IMR-90 (cell line): ENCODE data around the gene RAPGEFL1. TPM values are rescaled to one million over a fixed set of nuclear protein-coding genes. Genes with fewer than 3 reads are reported as not detected.

Source experiments
- ATAC-seq: fragments of 200-7000 bp; cut with Tn5 transposase; 2 replicates; pipeline ENCODE4 v1.9.1; 2020; ENCODE audit warnings: low read depth, mild to moderate bottlenecking, moderate library complexity
- BruUV-seq: library from RNA; stranded (reverse); fragments of 400-500 nt; replicated peaks from 2 replicates; lab custom pipeline; 2021; lab: Mats Ljungman, UMichigan
- CTCF ChIA-PET: fragments of 300-600 bp; formaldehyde crosslinking; extraction: SDS; loops from one replicate; lab custom pipeline; 2021; ENCODE audit warnings: antibody characterized with exemption; lab: Yijun Ruan, JAX
- POLR2A ChIA-PET: fragments of 300-600 bp; sonication (Branson Sonifier 250); formaldehyde crosslinking; loops from one replicate; lab custom pipeline; 2022; ENCODE audit warnings: antibody characterized with exemption; ENCODE audit not compliant: unreplicated experiment; lab: Charles Lee
- DNase-seq: peaks from one replicate; pipeline ENCODE4 v3.0.0; 2013
- H2AFZ ChIP-seq: replicated peaks from 2 replicates; pipeline ENCODE3; 2013; ENCODE audit warnings: low read length, mild to moderate bottlenecking; ENCODE audit not compliant: poor library complexity
- H2AK5ac ChIP-seq: 2 replicates; pipeline ENCODE4 v1.6.1; 2013; ENCODE audit warnings: low read depth, low read length, inconsistent platforms
- H2AK9ac ChIP-seq: replicated peaks from 2 replicates; pipeline ENCODE3; 2013; ENCODE audit warnings: mild to moderate bottlenecking, low read depth, low read length, moderate library complexity; ENCODE audit not compliant: poor library complexity
- H2BK120ac ChIP-seq: 2 replicates; pipeline ENCODE4 v1.6.1; 2013; ENCODE audit warnings: low read depth, low read length, inconsistent platforms
- H2BK15ac ChIP-seq: 3 replicates; pipeline ENCODE4 v1.6.1; 2013; ENCODE audit warnings: low read depth, low read length, inconsistent platforms
- H2BK20ac ChIP-seq: 2 replicates; pipeline ENCODE4 v1.6.1; 2013; ENCODE audit warnings: low read depth, mild to moderate bottlenecking, inconsistent platforms, low read length, moderate library complexity
- H2BK5ac ChIP-seq: 2 replicates; pipeline ENCODE4 v1.6.1; 2013; ENCODE audit warnings: mild to moderate bottlenecking, low read depth, low read length, inconsistent platforms; ENCODE audit not compliant: poor library complexity, severe bottlenecking
- H3K14ac ChIP-seq: replicated peaks from 2 replicates; pipeline ENCODE4 v1.6.1; 2013; ENCODE audit warnings: low read depth, low read length, inconsistent platforms
- H3K18ac ChIP-seq: 2 replicates; pipeline ENCODE4 v1.6.1; 2013; ENCODE audit warnings: low read depth, low read length, control low read depth
- H3K23ac ChIP-seq: 2 replicates; pipeline ENCODE4 v1.6.1; 2013; ENCODE audit warnings: low read depth, low read length, inconsistent platforms
- H3K27ac ChIP-seq: 2 replicates; pipeline ENCODE4 v1.5.1; 2013; ENCODE audit warnings: mild to moderate bottlenecking, control low read depth, low read length; ENCODE audit not compliant: insufficient read depth
- H3K27me3 ChIP-seq: 2 replicates; pipeline ENCODE4 v1.6.1; 2013; ENCODE audit warnings: low read length; ENCODE audit not compliant: control insufficient read depth, insufficient read depth
- H3K36me3 ChIP-seq: 2 replicates; pipeline ENCODE4 v1.6.1; 2013; ENCODE audit warnings: low read length, mixed read lengths; ENCODE audit not compliant: control insufficient read depth, insufficient read depth
- H3K4ac ChIP-seq: 2 replicates; pipeline ENCODE4 v1.6.1; 2013; ENCODE audit warnings: low read depth, low read length, inconsistent platforms
- H3K4me1 ChIP-seq: 2 replicates; pipeline ENCODE4 v1.6.1; 2013; ENCODE audit warnings: low read length, mixed read lengths; ENCODE audit not compliant: control insufficient read depth, insufficient read depth
- H3K4me2 ChIP-seq: 2 replicates; pipeline ENCODE4 v1.6.1; 2013; ENCODE audit warnings: low read depth, mild to moderate bottlenecking, control low read depth, low read length, moderate library complexity
- H3K4me3 ChIP-seq: 2 replicates; pipeline ENCODE4 v1.5.1; 2013; ENCODE audit warnings: low read depth, mild to moderate bottlenecking, control low read depth, low read length, moderate library complexity; ENCODE audit not compliant: insufficient read depth
- H3K56ac ChIP-seq: 2 replicates; pipeline ENCODE4 v1.6.1; 2013; ENCODE audit warnings: low read length, inconsistent platforms; ENCODE audit not compliant: insufficient read depth; ENCODE audit errors: extremely low read depth
- H3K79me1 ChIP-seq, 2 experiments: 2 replicates each; pipeline ENCODE4 v1.6.1; 2013; ENCODE audit warnings: low read length in 2 of 2, inconsistent platforms in 1 of 2, low read depth in 1 of 2
- H3K9ac ChIP-seq: 2 replicates; pipeline ENCODE4 v1.6.1; 2013; ENCODE audit warnings: low read depth, low read length, control low read depth
- H3K9me1 ChIP-seq: 2 replicates; pipeline ENCODE4 v1.6.1; 2013; ENCODE audit warnings: low read length, inconsistent platforms; ENCODE audit not compliant: insufficient read depth
- H3K9me3 ChIP-seq: 2 replicates; pipeline ENCODE4 v1.6.1; 2013; ENCODE audit warnings: low read length; ENCODE audit not compliant: control insufficient read depth, insufficient read depth
- H4K20me1 ChIP-seq: 2 replicates; pipeline ENCODE4 v1.6.1; 2013; ENCODE audit warnings: low read length, inconsistent platforms; ENCODE audit not compliant: insufficient read depth
- H4K5ac ChIP-seq: 2 replicates; pipeline ENCODE4 v1.6.1; 2013; ENCODE audit warnings: mild to moderate bottlenecking, low read depth, low read length, control low read depth
- H4K8ac ChIP-seq, 2 experiments: 2 replicates each; pipeline ENCODE4 v1.6.1; 2013; ENCODE audit warnings: low read depth in 2 of 2, low read length in 2 of 2, control low read depth in 1 of 2, inconsistent platforms in 1 of 2
- H4K91ac ChIP-seq: 2 replicates; pipeline ENCODE4 v1.6.1; 2013; ENCODE audit warnings: low read depth, low read length, inconsistent platforms; ENCODE audit not compliant: insufficient read depth
- CEBPB ChIP-seq: IDR thresholded peaks from 2 replicates; pipeline ENCODE4 v1.6.1; 2012; ENCODE audit warnings: low read depth, low read length, improper control_type of control experiment
- CHD1 ChIP-seq: IDR thresholded peaks from 2 replicates; pipeline ENCODE4 v1.6.1; 2012; ENCODE audit warnings: low read depth, low read length, improper control_type of control experiment
- CTCF ChIP-seq: conservative IDR thresholded peaks from 2 replicates; pipeline ENCODE4 v1.5.1; 2012; ENCODE audit warnings: mild to moderate bottlenecking, low read depth, low read length, improper control_type of control experiment
- ELK1 ChIP-seq: fragments of 150-350 bp; IDR thresholded peaks from 2 replicates; pipeline ENCODE4 v1.6.1; 2016; ENCODE audit warnings: low read depth, mild to moderate bottlenecking, low read length, moderate library complexity, borderline replicate concordance
- FOS ChIP-seq: fragments of 150-350 bp; IDR thresholded peaks from 2 replicates; pipeline ENCODE4 v1.6.1; 2016; ENCODE audit warnings: low read depth, low read length
- MAZ ChIP-seq: IDR thresholded peaks from 2 replicates; pipeline ENCODE4 v1.6.1; 2012; ENCODE audit warnings: low read depth, mild to moderate bottlenecking, low read length, improper control_type of control experiment, moderate library complexity, borderline replicate concordance
- MXI1 ChIP-seq: IDR thresholded peaks from 2 replicates; pipeline ENCODE4 v1.6.1; 2012; ENCODE audit warnings: low read depth, mild to moderate bottlenecking, low read length, moderate library complexity, borderline replicate concordance
- NFE2L2 ChIP-seq: fragments of 150-350 bp; IDR thresholded peaks from 2 replicates; pipeline ENCODE4 v1.6.1; 2016; ENCODE audit warnings: low read depth, mild to moderate bottlenecking, low read length
- POLR2A ChIP-seq: IDR thresholded peaks from 2 replicates; pipeline ENCODE4 v1.6.1; 2012; ENCODE audit warnings: mild to moderate bottlenecking, low read depth, low read length
- RCOR1 ChIP-seq: IDR thresholded peaks from 2 replicates; pipeline ENCODE4 v1.6.1; 2012; ENCODE audit warnings: mild to moderate bottlenecking, low read length, improper control_type of control experiment; ENCODE audit not compliant: insufficient replicate concordance
- RFX5 ChIP-seq: IDR thresholded peaks from 2 replicates; pipeline ENCODE4 v1.8.0; 2012; ENCODE audit warnings: low read depth, mild to moderate bottlenecking, low read length, moderate library complexity
- SMC3 ChIP-seq: fragments of 150-350 bp; IDR thresholded peaks from 2 replicates; pipeline ENCODE4 v1.6.1; 2016; ENCODE audit warnings: low read depth, mild to moderate bottlenecking, antibody characterized with exemption, low read length, moderate library complexity
- WGBS, 2 experiments: methylation state at CpG; one replicate each; pipeline versions ENCODE4 v1.1.5 to v1.1.7; 2013; ENCODE audit warnings: missing lambda C conversion rate in 2 of 2; ENCODE audit not compliant: insufficient read length in 1 of 2; ENCODE audit errors: extremely low coverage in 2 of 2; 5-methylcytosine and 5-hydroxymethylcytosine counted together
- dilution Hi-C: fragments of 300-500 bp; cut with HindIII; formaldehyde crosslinking; loops from one replicate; pipeline ENCODE4 v1.14.3; 2018; ENCODE audit warnings: low sequenced_read_pairs; ENCODE audit not compliant: unreplicated experiment
- in situ Hi-C: fragments of 300-500 bp; cut with MboI; formaldehyde crosslinking; loops from 3 replicates; pipeline ENCODE4 v1.14.3; 2019; ENCODE audit warnings: low sequenced_read_pairs, inconsistent platforms, mixed read lengths
- intact Hi-C: fragments of 100-400 bp; cut with micrococcal nuclease; formaldehyde crosslinking; loops from 2 replicates; pipeline ENCODE4 v1.10.0; 2022
- polyA plus RNA-seq, 3 experiments: library from polyadenylated mRNA; depleted of rRNA; stranded (reverse); fragments of >200 nt; gene quantifications; 2 replicates each; pipeline ENCODE4 v1.2.3, GENCODE V29; 2012; ENCODE audit warnings: low replicate concordance in 1 of 3
- total RNA-seq: library from RNA; depleted of rRNA; stranded (reverse); fragments of >200 nt; gene quantifications from 2 replicates; pipeline ENCODE4 v1.2.3, GENCODE V29; 2012

The RAPGEFL1 gene
- total and polyA plus RNA-seq, 2 of the 4 experiments (the other 2 are of a cell fraction), result 0.54 to 5.6 TPM

- Histone ChIP-seq H3K79me1 (peaks cover 34 to 70% of the 10 kb centered on the region in 2 experiments), H4K91ac (no peak overlapping the region), H3K27ac (no peak overlapping the region), H4K20me1 (peaks cover 44% of the 10 kb centered on the region), H2AK5ac (no peak overlapping the region), H2AFZ (no peak overlapping the region), H3K4ac (no peak overlapping the region), H3K9me1 (peaks cover 6% of the 10 kb centered on the region), H2BK15ac (no peak overlapping the region), H3K18ac (no peak overlapping the region), H3K14ac (no peak overlapping the region), H2BK120ac (no peak overlapping the region), H2BK20ac (no peak overlapping the region), H3K4me1 (no peaks in the 10 kb centered on the region; the same call in 1 of the 2 replicates), H3K23ac (no peak overlapping the region), H3K36me3 (no peaks in the 10 kb centered on the region), H3K27me3 (no peaks in the 10 kb centered on the region), H3K9ac (no peak overlapping the region), H3K4me3 (no peak overlapping the region), H3K56ac (no peak overlapping the region), H4K5ac (no peak overlapping the region), H2BK5ac (no peak overlapping the region), H2AK9ac (no peak overlapping the region), H4K8ac (no peak overlapping the region), H3K4me2 (no peak overlapping the region), H3K9me3 (no peaks in the 10 kb centered on the region)
- DNase-seq, result no peak
- WGBS, 2 experiments, result no CpG with 5 or more reads among the region's 3 CpGs
- in situ Hi-C loops, result no loop called here
- intact Hi-C loops, result loop anchor here (5.0 kb wide), 1 partner anchor 34 kb away; no protein-coding TSS in a partner anchor
- BruUV-seq, result no TSS peak
- no peak for ATAC-seq
- ChIA-PET POLR2A (no interaction called here), CTCF (no interaction called here)
- TF ChIP-seq CHD1, result no peak
- no peak for TF ChIP-seq POLR2A
- no peak for TF ChIP-seq RCOR1
- no peak for TF ChIP-seq CTCF
- TF ChIP-seq MAZ, result no peak
- TF ChIP-seq ELK1, result no peak
- TF ChIP-seq MXI1, result no peak
- no peak for TF ChIP-seq NFE2L2
- TF ChIP-seq RFX5, result no peak
- TF ChIP-seq FOS, result no peak
- no peak for TF ChIP-seq CEBPB
- no peak for TF ChIP-seq SMC3
- dilution Hi-C loops, result no loop called here
Observed at GRCh38 chr17:40243761-40244160, 66.5 kb downstream of the RAPGEFL1 start.
